Endodermal cell (in vitro differentiated cells): Measurements from ENCODE around the gene PAMR1. TPM values are rescaled to one million over a fixed set of nuclear protein-coding genes. Genes with fewer than 3 reads are reported as not detected.
"Not testable (repeated sequence)": the region's sequence is repeated elsewhere in the genome, so short reads cannot be mapped to it uniquely, and the experiment has no call there.

ENCODE experiments used
- DNase-seq: peaks from one replicate; pipeline ENCODE4 v3.0.0-alpha.2; 2017
- H3K27ac ChIP-seq: 2 replicates; pipeline ENCODE4 v1.5.1; 2013; ENCODE audit warnings: mild to moderate bottlenecking, low read depth, low read length, moderate library complexity
- H3K27me3 ChIP-seq: 2 replicates; pipeline ENCODE4 v1.6.1; 2013; ENCODE audit warnings: mild to moderate bottlenecking, low read length, moderate library complexity; ENCODE audit not compliant: insufficient read depth, control insufficient read depth, poor library complexity, severe bottlenecking
- H3K36me3 ChIP-seq: 2 replicates; pipeline ENCODE4 v1.7.0; 2013; ENCODE audit warnings: mild to moderate bottlenecking, low read length, moderate library complexity; ENCODE audit not compliant: control insufficient read depth, insufficient read depth
- H3K4me1 ChIP-seq: one replicate; pipeline ENCODE4 v1.7.0; 2013; ENCODE audit warnings: low read length; ENCODE audit not compliant: control insufficient read depth, insufficient read depth
- H3K4me3 ChIP-seq: 2 replicates; pipeline ENCODE4 v1.5.1; 2013; ENCODE audit warnings: mild to moderate bottlenecking, low read length, moderate library complexity
- H3K9ac ChIP-seq: 2 replicates; pipeline ENCODE4 v1.6.1; 2013; ENCODE audit warnings: mild to moderate bottlenecking, low read length, moderate library complexity; ENCODE audit not compliant: poor library complexity, severe bottlenecking; ENCODE audit errors: extremely low read depth
- H3K9me3 ChIP-seq: 2 replicates; pipeline ENCODE4 v1.6.1; 2013; ENCODE audit warnings: mild to moderate bottlenecking, low read length, moderate library complexity; ENCODE audit not compliant: control insufficient read depth
- H3K27ac Mint-ChIP-seq: 2 replicates; pipeline ENCODE4 v1.8.0; 2020; ENCODE audit warnings: mixed read lengths
- H3K27me3 Mint-ChIP-seq: 2 replicates; pipeline ENCODE4 v1.8.0; 2021; ENCODE audit warnings: mild to moderate bottlenecking, mixed read lengths; ENCODE audit not compliant: insufficient read depth
- H3K36me3 Mint-ChIP-seq: 2 replicates; pipeline ENCODE4 v1.8.0; 2020; ENCODE audit warnings: low read depth, mixed read lengths
- H3K4me1 Mint-ChIP-seq: 2 replicates; pipeline ENCODE4 v1.8.0; 2020; ENCODE audit warnings: mixed read lengths
- H3K4me3 Mint-ChIP-seq: 2 replicates; pipeline ENCODE4 v1.8.0; 2020; ENCODE audit warnings: mild to moderate bottlenecking, moderate library complexity, mixed read lengths
- H3K9me3 Mint-ChIP-seq: 2 replicates; pipeline ENCODE4 v1.8.0; 2020; ENCODE audit warnings: mild to moderate bottlenecking, mixed read lengths
- CTCF ChIP-seq: fragments of 200-600 bp; sonication (generic); conservative IDR thresholded peaks from 2 replicates; pipeline ENCODE4 v1.5.0; 2021; ENCODE audit warnings: antibody characterized with exemption, mild to moderate bottlenecking
- WGBS, 2 experiments: methylation state at CpG; one replicate each; pipeline versions ENCODE4 v1.1.5 to v1.1.7; 2013; ENCODE audit warnings: missing lambda C conversion rate in 2 of 2, mixed read lengths in 1 of 2; ENCODE audit not compliant: insufficient coverage in 1 of 2, insufficient read length in 1 of 2; 5-methylcytosine and 5-hydroxymethylcytosine counted together
- total RNA-seq, 2 donors: library from RNA; stranded (reverse); fragmentation: NEBNext Ultra II Directional in 1 of 2; extraction: Animal tissue kit (Norgen Biotek cat#: 25700) in 1 of 2; gene quantifications; 2 replicates in 1 of 2; 3 replicates in 1 of 2; pipeline ENCODE4 v1.2.1, GENCODE V29; 2021

The PAMR1 gene
- total RNA-seq, 2 donors from 2014 or later: 55.3 to 79.0 TPM

GRCh38 chr11:35523331-35523768 is 2.1 kb downstream of the PAMR1 start:
- no peak overlapping the region for H3K4me3 Mint-ChIP-seq
- Histone ChIP-seq H3K27me3 (peaks cover 25% of the 10 kb centered on the region), H3K4me1 (peaks cover 4% of the 10 kb centered on the region), H3K4me3 (no peak overlapping the region), H3K36me3 (no peaks in the 10 kb centered on the region), H3K9me3 (peaks cover 8% of the 10 kb centered on the region), H3K9ac (no peak overlapping the region), H3K27ac (no peak overlapping the region)
- H3K27me3 Mint-ChIP-seq: peaks cover 55% of the 10 kb centered on the region
- H3K4me1 Mint-ChIP-seq: peaks cover 28% of the 10 kb centered on the region
- no peak for TF ChIP-seq CTCF
- DNase-seq: no peak
- H3K9me3 Mint-ChIP-seq: peaks cover 9% of the 10 kb centered on the region
- H3K27ac Mint-ChIP-seq: no peak overlapping the region
- 70 to 90% methylated on average over 6 to 7 of the region's 7 CpGs for WGBS, 2 experiments
- H3K36me3 Mint-ChIP-seq: no peaks in the 10 kb centered on the region

DNA sequence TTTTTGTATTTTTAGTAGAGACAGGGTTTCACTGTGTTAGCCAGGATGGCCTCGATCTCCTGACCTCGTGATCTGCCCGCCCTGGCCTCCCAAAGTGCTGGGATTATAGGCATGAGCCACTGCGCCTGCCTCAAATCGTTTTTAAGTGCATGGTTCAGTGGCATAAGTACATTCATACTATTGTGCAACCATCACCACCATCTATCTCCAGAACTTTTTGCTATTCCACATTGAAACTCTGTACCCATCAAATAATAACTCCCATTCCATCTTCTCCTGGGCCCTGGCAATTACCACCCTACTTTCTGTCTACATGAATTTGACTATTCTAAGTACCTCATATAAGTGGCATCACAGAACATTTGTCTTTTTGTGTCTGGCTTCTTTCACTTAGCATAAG is 3.3 kb downstream of the PAMR1 start:
- not testable (repeated sequence) for H3K9me3 Mint-ChIP-seq, H3K4me3 Mint-ChIP-seq, H3K9me3 ChIP-seq, H3K36me3 Mint-ChIP-seq, H3K4me3 ChIP-seq, H3K36me3 ChIP-seq, H3K9ac ChIP-seq, H3K27ac ChIP-seq, H3K4me1 ChIP-seq, H3K27ac Mint-ChIP-seq, DNase-seq
- H3K27me3 ChIP-seq: peaks cover 25% of the 10 kb centered on the region
- peaks cover 48% of the 10 kb centered on the region for H3K27me3 Mint-ChIP-seq
- H3K4me1 Mint-ChIP-seq: peaks cover 30% of the 10 kb centered on the region
- 92 to 94% methylated on average over 5 of the region's 5 CpGs for WGBS, 2 experiments

GRCh38 chr11:35520376-35520775 is 5.0 kb downstream of the PAMR1 start:
- TF ChIP-seq CTCF: no peak

GRCh38 chr11:35518766-35519165 is 6.7 kb downstream of the PAMR1 start:
- Mint-ChIP-seq H3K4me3 (no peak overlapping the region), H3K36me3 (no peaks in the 10 kb centered on the region), H3K4me1 (peaks cover 40% of the 10 kb centered on the region), H3K27ac (no peak overlapping the region), H3K9me3 (no peaks in the 10 kb centered on the region), H3K27me3 (peaks cover 25% of the 10 kb centered on the region)
- Histone ChIP-seq H3K4me1 (peaks cover 12% of the 10 kb centered on the region), H3K36me3 (no peaks in the 10 kb centered on the region), H3K9ac (no peak overlapping the region), H3K27ac (no peak overlapping the region), H3K9me3 (no peaks in the 10 kb centered on the region), H3K4me3 (no peak overlapping the region), H3K27me3 (peaks cover 8% of the 10 kb centered on the region)
- no peak for TF ChIP-seq CTCF
- DNase-seq: no peak
- 100% methylated on average over 1 of the region's 1 CpG for WGBS, 2 experiments

More at GRCh38 chr11:35520376-35520775, 5.0 kb downstream of the PAMR1 start:
- Histone ChIP-seq H3K4me1 (peaks cover 10% of the 10 kb centered on the region), H3K9ac (no peak overlapping the region), H3K4me3 (no peak overlapping the region), H3K36me3 (no peaks in the 10 kb centered on the region), H3K27me3 (peaks cover 24% of the 10 kb centered on the region), H3K9me3 (no peaks in the 10 kb centered on the region), H3K27ac (no peak overlapping the region)
- DNase-seq: no peak
- Mint-ChIP-seq H3K27ac (no peak overlapping the region), H3K9me3 (no peaks in the 10 kb centered on the region), H3K27me3 (peaks cover 41% of the 10 kb centered on the region), H3K4me1 (peaks cover 38% of the 10 kb centered on the region), H3K36me3 (no peaks in the 10 kb centered on the region), H3K4me3 (no peak overlapping the region)
- WGBS, 2 experiments: 72 to 80% methylated on average over 1 of the region's 1 CpG
